ENCODE measurements around the gene KCNJ6.
"Not testable (repeated sequence)": the region's sequence is repeated elsewhere in the genome, so short reads cannot be mapped to it uniquely, and the experiment has no call there.

Gene KCNJ6

GRCh38 chr21:37673801-37674575 is 242.3 kb downstream of the KCNJ6 start:
- DNase-seq (ENCODE audit: low spot score), result no peak

GRCh38 chr21:37671381-37671780 is 244.9 kb downstream of the KCNJ6 start:
- no peak for DNase-seq (ENCODE audit: low spot score)

- DNase-seq (ENCODE audit: low spot score), result no peak
Measured at GRCh38 chr21:37670883-37671282, 245.4 kb downstream of the KCNJ6 start.

GRCh38 chr21:37669249-37669648 is 247.0 kb downstream of the KCNJ6 start:
- no peak for DNase-seq (ENCODE audit: low spot score)

- no peak for DNase-seq (ENCODE audit: low spot score)
Measured at GRCh38 chr21:37668462-37669239, 247.6 kb downstream of the KCNJ6 start.

- no peak for DNase-seq (ENCODE audit: low spot score)
Measured at GRCh38 chr21:37667380-37667779, 248.9 kb downstream of the KCNJ6 start.

GRCh38 chr21:37665230-37666024 is 250.8 kb downstream of the KCNJ6 start:
- no peak for DNase-seq (ENCODE audit: low spot score)

- DNase-seq (ENCODE audit: low spot score), result not testable (repeated sequence)
Measured at GRCh38 chr21:37662227-37662626, 254.0 kb downstream of the KCNJ6 start.

- no peak for DNase-seq (ENCODE audit: low spot score)
Measured at GRCh38 chr21:37660709-37661108, 255.5 kb downstream of the KCNJ6 start.

GRCh38 chr21:37659874-37660273 is 256.4 kb downstream of the KCNJ6 start:
- no peak for DNase-seq (ENCODE audit: low spot score)

- no peak for DNase-seq (ENCODE audit: low spot score)
Measured at GRCh38 chr21:37658817-37659458, 257.3 kb downstream of the KCNJ6 start.

- no peak for DNase-seq (ENCODE audit: low spot score)
Measured at GRCh38 chr21:37658121-37658816, 258.0 kb downstream of the KCNJ6 start.

- no peak for DNase-seq (ENCODE audit: low spot score)
Measured at GRCh38 chr21:37656899-37657298, 259.4 kb downstream of the KCNJ6 start.

GRCh38 chr21:37655611-37656300 is 260.5 kb downstream of the KCNJ6 start:
- DNase-seq (ENCODE audit: low spot score), result no peak

- DNase-seq (ENCODE audit: low spot score), result no peak
Measured at GRCh38 chr21:37654596-37654995, 261.7 kb downstream of the KCNJ6 start.

GRCh38 chr21:37653201-37653600 is 263.1 kb downstream of the KCNJ6 start:
- no peak for DNase-seq (ENCODE audit: low spot score)

- no peak for DNase-seq (ENCODE audit: low spot score)
Measured at GRCh38 chr21:37647781-37648180, 268.5 kb downstream of the KCNJ6 start.

- not testable (repeated sequence) for DNase-seq (ENCODE audit: low spot score)
Measured at GRCh38 chr21:37646761-37647160, 269.5 kb downstream of the KCNJ6 start.

- no peak for DNase-seq (ENCODE audit: low spot score)
Measured at GRCh38 chr21:37645848-37646247, 270.4 kb downstream of the KCNJ6 start.

GRCh38 chr21:37644636-37645035 is 271.6 kb downstream of the KCNJ6 start:
- no peak for DNase-seq (ENCODE audit: low spot score)

GRCh38 chr21:37643862-37644261 is 272.4 kb downstream of the KCNJ6 start:
- not testable (repeated sequence) for DNase-seq (ENCODE audit: low spot score)
